Stomach (tissue), 9 donors: Measurements from ENCODE around the gene CENPN. TPM values are rescaled to one million over a fixed set of nuclear protein-coding genes. Genes with fewer than 3 reads are reported as not detected.

ENCODE experiments used
- DNase-seq, 2 donors: peaks; one replicate each; pipeline versions ENCODE4 v3.0.0 to v3.0.0-alpha.2; 2013 to 2019
- H3K27ac ChIP-seq, 5 donors: fragments of 200-600 bp in 4 of 5; sonication (generic) in 4 of 5; one replicate each; pipeline ENCODE4 v1.5.1; 2013 to 2019; ENCODE audit warnings: mild to moderate bottlenecking in 1 of 5, moderate library complexity in 1 of 5
- H3K27me3 ChIP-seq, 3 donors: fragments of 200-600 bp; sonication (generic); one replicate each; pipeline ENCODE4 v1.5.1; 2017 to 2019; ENCODE audit warnings: mixed run types in 1 of 3
- H3K36me3 ChIP-seq, 4 donors: fragments of 200-600 bp; sonication (generic); 1 replicate in 3 of 4; 2 replicates in 1 of 4; pipeline ENCODE4 v1.5.1; 2016 to 2019
- H3K4me1 ChIP-seq, 4 donors: fragments of 200-600 bp; sonication (generic); one replicate each; pipeline ENCODE4 v1.5.1; 2016 to 2019
- H3K4me3 ChIP-seq, 4 donors: fragments of 200-600 bp; sonication (generic) in 3 of 4; one replicate each; pipeline ENCODE4 v1.5.1; 2016 to 2019; ENCODE audit warnings: mild to moderate bottlenecking in 1 of 4
- H3K9me3 ChIP-seq, 4 donors: fragments of 200-600 bp; sonication (generic); one replicate each; pipeline ENCODE4 v1.5.1; 2016 to 2019
- EP300 ChIP-seq: sonication (generic); formaldehyde crosslinking; IDR thresholded peaks from one replicate; pipeline ENCODE4 v1.6.1; 2017; ENCODE audit warnings: antibody characterized with exemption
- POLR2A ChIP-seq, 4 donors: fragments of 450-650 bp; IDR thresholded peaks; one replicate each; pipeline ENCODE4 v1.6.1; 2016; ENCODE audit warnings: antibody characterized with exemption in 4 of 4, control low read depth in 2 of 4, mild to moderate bottlenecking in 1 of 4, moderate library complexity in 1 of 4
- POLR2AphosphoS5 ChIP-seq, 3 donors: sonication (generic); formaldehyde crosslinking; IDR thresholded peaks; one replicate each; pipeline ENCODE4 v1.6.1; 2016; ENCODE audit warnings: antibody characterized with exemption in 3 of 3
- WGBS, 5 donors: extraction: QIAGEN DNeasy Blood & Tissue Kit in 3 of 5; methylation state at CpG; one replicate each; pipeline versions ENCODE4 v1.1.5 to v1.1.7; 2013 to 2018; 5-methylcytosine and 5-hydroxymethylcytosine counted together
- intact Hi-C: fragments of 100-400 bp; cut with DNase I; formaldehyde crosslinking; loops from one replicate; pipeline ENCODE4 v1.15.1; 2023; ENCODE audit warnings: low total_unique reads
- polyA plus RNA-seq, 3 donors: library from polyadenylated mRNA; stranded (reverse); fragments of 200-250 nt; gene quantifications; one replicate each; pipeline ENCODE4 v1.2.3, GENCODE V29; 2013
- total RNA-seq, 5 donors: library from RNA; depleted of rRNA; stranded (reverse); fragments of >200 nt; gene quantifications; one replicate each; pipeline versions ENCODE4 v1.1.0 to v1.2.3, GENCODE V29; 2014 to 2016
- TF ChIP-seq, protein P1 (sequence below), 7 experiments: fragments of 450-650 bp in 4 of 7; fragments of 200-600 bp in 3 of 7; sonication (generic) in 3 of 7; IDR thresholded peaks; one replicate each; pipeline ENCODE4 v1.5.1; 2016 to 2019; ENCODE audit warnings: antibody characterized with exemption in 7 of 7, control low read depth in 2 of 7, mild to moderate bottlenecking in 1 of 7
- donor health status: healthy with polysubstance abuse.
- donor health status: Bipolar disorder and iron deficiency.
- donor health status: healthy.

The CENPN gene
- total and polyA plus RNA-seq, 8 donors: 1.8 to 20.0 (median 13.2) TPM; not detected in 1

DNA sequence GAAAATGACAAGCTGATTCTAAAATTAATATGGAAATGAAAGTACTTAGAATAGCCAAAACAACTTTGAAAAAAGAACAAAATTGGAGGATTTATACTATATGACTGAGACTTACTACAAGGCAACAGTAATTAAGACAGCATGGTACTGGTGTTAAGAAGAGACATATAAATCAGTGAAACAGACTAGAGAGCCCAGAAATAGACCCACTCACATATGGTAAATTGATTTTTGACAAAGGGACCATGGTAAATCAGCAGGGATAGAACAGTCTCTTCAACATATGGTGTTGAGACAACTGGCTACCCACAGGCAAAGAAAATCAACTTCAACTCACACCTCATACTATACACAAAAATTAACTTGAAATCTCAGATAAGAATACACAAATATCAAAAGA, 13.2 kb upstream of the CENPN start:
- Histone ChIP-seq H3K36me3 (peaks cover 0 to 6% (median 3%) of the 10 kb centered on the region in 4 donors), H3K27me3 (no peaks in the 10 kb centered on the region), H3K4me1 (peaks cover 7 to 67% (median 36%) of the 10 kb centered on the region in 4 donors), H3K4me3 (no peak overlapping the region), H3K27ac (peak overlapping the region in 3 of 5 donors; percentile 40 to 48 (median 42)), H3K9me3 (no peaks in the 10 kb centered on the region)
- DNase-seq: no peak
- TF ChIP-seq POLR2A (IDR thresholded peaks at IDR 0.05): no peak
- TF ChIP-seq EP300: no peak
- TF ChIP-seq, protein P1, sequence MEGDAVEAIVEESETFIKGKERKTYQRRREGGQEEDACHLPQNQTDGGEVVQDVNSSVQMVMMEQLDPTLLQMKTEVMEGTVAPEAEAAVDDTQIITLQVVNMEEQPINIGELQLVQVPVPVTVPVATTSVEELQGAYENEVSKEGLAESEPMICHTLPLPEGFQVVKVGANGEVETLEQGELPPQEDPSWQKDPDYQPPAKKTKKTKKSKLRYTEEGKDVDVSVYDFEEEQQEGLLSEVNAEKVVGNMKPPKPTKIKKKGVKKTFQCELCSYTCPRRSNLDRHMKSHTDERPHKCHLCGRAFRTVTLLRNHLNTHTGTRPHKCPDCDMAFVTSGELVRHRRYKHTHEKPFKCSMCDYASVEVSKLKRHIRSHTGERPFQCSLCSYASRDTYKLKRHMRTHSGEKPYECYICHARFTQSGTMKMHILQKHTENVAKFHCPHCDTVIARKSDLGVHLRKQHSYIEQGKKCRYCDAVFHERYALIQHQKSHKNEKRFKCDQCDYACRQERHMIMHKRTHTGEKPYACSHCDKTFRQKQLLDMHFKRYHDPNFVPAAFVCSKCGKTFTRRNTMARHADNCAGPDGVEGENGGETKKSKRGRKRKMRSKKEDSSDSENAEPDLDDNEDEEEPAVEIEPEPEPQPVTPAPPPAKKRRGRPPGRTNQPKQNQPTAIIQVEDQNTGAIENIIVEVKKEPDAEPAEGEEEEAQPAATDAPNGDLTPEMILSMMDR (IDR thresholded peaks at IDR 0.05): no peak
- no peak for TF ChIP-seq POLR2AphosphoS5 (IDR thresholded peaks at IDR 0.05)
- intact Hi-C loops: no loop called here

DNA sequence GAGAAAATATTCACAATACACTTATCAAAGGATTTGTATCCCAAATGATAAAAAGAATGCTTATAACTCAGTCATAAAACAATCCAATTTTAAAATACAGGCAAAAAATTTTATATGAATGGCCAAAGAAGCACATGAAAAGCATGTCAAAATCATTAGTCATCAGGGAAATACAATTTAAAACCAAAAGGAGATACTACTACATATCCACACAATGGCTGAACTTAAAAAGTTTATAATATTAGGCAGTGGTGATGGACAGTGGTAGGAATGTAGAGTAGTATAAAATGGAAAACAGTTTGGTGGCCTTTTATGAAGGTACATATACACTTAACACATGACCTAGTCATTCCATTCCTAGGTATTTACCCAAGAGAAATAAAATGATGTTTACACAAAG, 12.6 kb upstream of the CENPN start:
- Histone ChIP-seq H3K9me3 (no peaks in the 10 kb centered on the region), H3K4me3 (no peak overlapping the region), H3K4me1 (peaks cover 7 to 67% (median 37%) of the 10 kb centered on the region in 4 donors), H3K36me3 (peaks cover 0 to 6% (median 3%) of the 10 kb centered on the region in 4 donors), H3K27me3 (no peaks in the 10 kb centered on the region), H3K27ac (peak overlapping the region in 1 of 5 donors; percentile 40)
- TF ChIP-seq EP300 (no peak), POLR2A (IDR thresholded peaks at IDR 0.05) (no peak), POLR2AphosphoS5 (IDR thresholded peaks at IDR 0.05) (no peak)
- TF ChIP-seq, protein P1 (IDR thresholded peaks at IDR 0.05): no peak
- intact Hi-C loops: no loop called here
- DNase-seq: no peak

DNA sequence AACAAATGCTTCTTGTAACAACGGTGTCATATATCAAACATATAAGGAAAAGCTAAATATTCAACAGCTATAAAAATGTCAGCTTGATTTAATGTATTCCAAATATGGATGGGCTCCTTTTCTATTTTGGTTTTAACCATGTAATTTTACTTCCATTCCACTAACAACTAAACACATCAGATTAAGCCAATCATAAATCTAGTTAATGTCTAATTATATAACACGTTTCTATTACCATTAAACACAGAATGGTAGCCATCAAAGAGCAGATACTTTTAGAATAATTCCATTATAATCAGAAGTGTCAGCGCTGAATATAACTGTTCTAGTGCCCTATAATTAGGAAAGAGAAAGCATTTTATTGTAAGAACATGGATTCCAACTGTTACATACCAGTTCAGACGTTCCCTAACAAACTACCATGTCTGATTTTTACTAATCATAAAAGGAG, 10.3 kb upstream of the CENPN start:
- Histone ChIP-seq H3K4me1 (peaks cover 4 to 52% (median 31%) of the 10 kb centered on the region in 4 donors), H3K36me3 (peaks cover 0 to 6% (median 0%) of the 10 kb centered on the region in 4 donors), H3K27ac (peak overlapping the region in 4 of 5 donors; percentile 66 to 75 (median 70)), H3K4me3 (peak overlapping the region; percentile 9 to 32 (median 15)), H3K27me3 (no peaks in the 10 kb centered on the region), H3K9me3 (no peaks in the 10 kb centered on the region)
- no peak for TF ChIP-seq POLR2A (IDR thresholded peaks at IDR 0.05)
- TF ChIP-seq, protein P1 (IDR thresholded peaks at IDR 0.05): no peak
- no peak for TF ChIP-seq EP300
- TF ChIP-seq POLR2AphosphoS5 (IDR thresholded peaks at IDR 0.05): no peak
- WGBS, 5 donors: 26 to 38% (median 37%) methylated on average over 4 of the region's 4 CpGs
- no peak for DNase-seq
- intact Hi-C loops: no loop called here

DNA sequence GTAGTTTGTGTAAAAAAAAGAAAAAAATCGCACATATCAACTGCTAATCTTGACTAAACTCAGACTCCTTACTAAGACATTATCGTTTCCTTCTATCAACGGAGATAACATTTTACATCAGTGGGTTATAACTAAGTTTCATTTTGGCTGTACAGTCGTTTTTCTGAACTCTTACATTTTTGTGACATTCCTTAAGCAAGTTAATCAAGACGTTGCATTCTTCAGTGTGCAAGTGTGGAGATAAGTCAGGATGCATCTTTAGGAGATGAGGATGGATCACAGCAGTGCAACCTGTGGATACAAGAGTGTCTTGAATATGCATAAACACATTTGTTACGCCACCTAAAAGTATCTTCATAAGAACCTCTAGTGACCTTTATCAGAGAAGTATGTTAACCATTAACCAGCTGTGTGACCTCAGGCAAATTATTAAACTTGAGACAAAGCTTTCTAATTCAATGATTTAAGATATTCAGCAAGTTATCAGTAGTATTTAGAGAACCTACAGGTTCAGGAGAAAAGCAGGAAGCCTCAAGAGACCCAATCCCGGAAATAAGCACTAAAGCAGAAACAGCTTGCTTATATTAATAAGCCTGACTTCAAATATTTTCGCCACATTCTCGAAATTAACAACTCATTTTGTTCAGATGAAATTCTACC, 9.7 kb upstream of the CENPN start:
- intact Hi-C loops: no loop called here
- H3K4me3 ChIP-seq: peak overlapping the region; percentile 9 to 32 (median 15)
- 11 to 28% (median 19%) methylated on average over 9 of the region's 9 CpGs for WGBS, 5 donors

More for the DNA sequence above, 9.7 kb upstream of the CENPN start:
- TF ChIP-seq POLR2AphosphoS5 (IDR thresholded peaks at IDR 0.05) (no peak), EP300 (no peak), POLR2A (IDR thresholded peaks at IDR 0.05) (no peak)
- TF ChIP-seq, protein P1 (IDR thresholded peaks at IDR 0.05): peak in 1 of 7 experiments; percentile 7
- DNase-seq: peak in 1 of 2 donors; percentile 71
- Histone ChIP-seq H3K27me3 (no peaks in the 10 kb centered on the region), H3K4me1 (peaks cover 4 to 47% (median 28%) of the 10 kb centered on the region in 4 donors), H3K27ac (peak overlapping the region in 4 of 5 donors; percentile 66 to 75 (median 70)), H3K9me3 (no peaks in the 10 kb centered on the region), H3K36me3 (peaks cover 0 to 6% (median 0%) of the 10 kb centered on the region in 4 donors)
